Stimulated activated CD4-positive, alpha-beta T cell treated with anti-CD3 and anti-CD28 coated beads, Interleukin-12 subunit alpha, Interleukin-12 subunit beta, amount 100 ng/mL, for 48 hours (primary cell): ENCODE data around the gene ASB18.

ENCODE experiments used
- DNase-seq, 3 donors: peaks; one replicate each; pipeline ENCODE4 v3.0.0-alpha.2; 2020; ENCODE audit warnings: low read depth in 2 of 3, low spot score in 1 of 3

ASB18 gene

DNA sequence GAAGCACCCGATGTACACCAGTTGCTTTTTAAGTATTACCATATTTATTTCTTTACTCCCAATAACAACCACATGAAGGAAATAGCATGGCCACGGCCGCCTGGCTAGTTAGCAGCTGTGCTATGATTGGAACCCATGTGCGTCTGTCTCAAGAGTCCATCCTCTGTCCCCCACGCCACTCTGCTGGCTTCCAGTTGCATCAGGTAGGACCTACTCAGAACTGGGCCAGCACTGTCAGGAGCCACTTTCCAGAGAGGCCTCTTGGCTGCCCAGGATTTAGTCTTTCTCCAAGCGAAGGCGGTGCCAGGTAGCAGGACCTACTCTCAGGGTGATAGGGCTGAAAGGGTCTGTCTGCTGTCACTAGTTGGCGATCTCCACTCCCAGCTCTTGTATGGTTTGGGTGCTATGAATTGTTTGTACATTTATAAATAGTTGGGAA, 22.1 kb downstream of the ASB18 start:
- no peak for DNase-seq

DNA sequence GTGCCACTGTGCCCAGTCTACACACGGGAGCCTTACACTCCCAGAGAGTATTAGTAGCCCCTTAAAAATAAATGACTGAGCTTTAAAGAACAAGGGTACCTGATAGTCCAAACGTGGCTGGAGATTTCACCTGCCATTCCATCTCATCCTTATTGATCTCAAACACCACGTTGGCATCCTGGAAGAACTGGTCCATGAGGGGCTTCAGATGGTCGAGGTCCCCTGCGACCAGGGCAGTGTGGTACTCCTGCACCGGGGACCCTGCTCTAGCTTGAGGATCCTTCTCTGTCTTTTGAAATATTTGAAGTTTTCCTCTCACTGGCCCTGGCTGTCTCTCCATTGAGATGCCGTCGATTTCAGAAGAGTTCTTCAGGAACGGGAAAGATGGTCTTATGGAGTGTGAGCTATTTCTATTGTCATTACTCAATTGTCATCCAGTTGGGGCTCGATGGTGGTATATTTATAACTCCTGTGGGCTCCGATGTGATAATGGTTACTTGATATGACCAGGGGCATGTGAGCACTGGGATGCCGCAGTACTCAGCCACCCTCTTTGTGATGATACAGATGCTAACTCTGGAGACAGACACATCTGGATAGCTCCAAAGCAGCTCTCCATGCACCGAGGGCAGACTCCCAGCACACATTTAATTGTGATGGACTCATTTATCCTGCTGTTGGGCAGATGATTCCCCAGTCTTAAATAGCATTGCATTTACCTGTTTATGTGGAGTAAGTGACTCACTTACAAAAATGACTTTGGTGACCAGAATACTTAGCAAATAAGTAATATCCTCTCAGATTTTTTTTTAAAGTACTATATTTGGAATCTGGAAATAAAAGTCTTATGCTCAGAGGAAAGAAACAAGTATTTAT, 22.8 kb downstream of the ASB18 start:
- no peak for DNase-seq

DNA sequence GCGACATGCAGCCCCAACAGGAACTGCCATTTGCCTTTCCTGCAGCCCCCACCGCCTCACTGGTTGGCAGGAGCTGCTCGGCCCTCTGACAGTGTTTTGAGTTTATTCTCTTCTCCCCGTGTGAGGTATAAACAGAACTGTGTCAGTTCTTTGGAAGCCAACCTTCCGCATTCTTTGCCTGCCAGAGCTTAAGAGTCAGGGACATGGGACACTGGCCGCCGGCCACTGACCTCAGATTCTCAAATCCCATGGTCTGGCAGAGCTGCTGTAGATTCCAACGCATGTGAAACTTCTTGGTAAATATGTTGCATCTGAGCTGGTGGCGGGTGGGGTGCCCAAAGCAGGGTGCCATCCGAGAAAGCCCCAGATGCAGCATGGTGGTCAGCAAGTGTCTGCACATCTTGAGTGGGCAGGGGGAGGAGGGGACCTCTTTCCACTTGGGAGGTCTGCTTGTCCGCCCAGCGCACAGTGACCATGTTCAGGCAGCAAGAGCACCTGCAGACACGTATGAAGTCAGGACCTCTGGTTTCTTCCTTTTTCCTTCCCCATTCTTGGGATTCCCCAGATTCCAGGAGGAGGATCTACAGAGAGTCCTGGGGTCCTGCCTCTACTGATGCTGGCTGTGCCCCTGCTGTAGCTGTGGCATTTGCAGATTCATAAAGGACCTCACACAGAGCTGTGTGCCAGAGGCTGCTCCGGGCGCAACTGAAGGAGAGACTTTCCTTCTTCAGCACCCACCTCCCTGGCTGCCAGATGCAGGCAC, 23.8 kb downstream of the ASB18 start:
- no peak for DNase-seq

DNA sequence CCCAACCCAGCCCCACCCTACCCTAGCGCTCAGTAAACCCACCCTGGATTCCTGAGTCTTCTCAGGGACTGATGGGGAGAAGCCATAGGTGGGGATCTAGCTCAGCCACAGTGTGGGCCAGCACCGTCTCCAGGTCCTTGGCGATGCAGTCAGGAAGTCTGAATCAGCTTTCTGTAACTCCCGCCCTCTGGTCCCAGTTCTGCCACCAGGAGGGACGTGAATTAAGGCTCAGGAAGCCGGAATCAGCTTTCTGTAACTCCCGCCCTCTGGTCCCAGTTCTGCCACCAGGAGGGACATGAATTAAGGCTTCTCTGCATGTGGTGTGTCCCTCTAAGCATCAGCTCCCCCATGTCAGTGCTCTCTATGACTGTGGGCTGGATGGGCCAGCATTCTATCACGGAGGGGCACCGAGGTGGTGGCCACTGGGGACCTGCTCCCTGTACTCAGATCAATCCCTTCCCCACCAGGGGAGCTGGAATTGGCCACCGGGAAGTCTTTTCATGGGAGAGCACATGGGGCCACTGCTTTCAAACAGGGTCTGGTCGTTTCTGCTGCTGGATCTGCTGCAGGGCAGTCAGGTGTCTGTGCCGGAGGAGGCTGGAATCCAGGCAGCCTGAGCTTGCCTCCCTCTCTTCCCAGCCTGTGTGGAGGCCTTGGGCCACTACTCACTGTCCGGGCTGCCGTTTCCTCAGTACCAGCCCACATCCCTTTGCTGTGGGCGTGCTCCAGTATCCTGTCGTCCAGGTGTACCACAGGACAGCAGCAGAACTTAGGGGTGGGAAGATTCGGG, 24.7 kb downstream of the ASB18 start:
- no peak for DNase-seq

DNA sequence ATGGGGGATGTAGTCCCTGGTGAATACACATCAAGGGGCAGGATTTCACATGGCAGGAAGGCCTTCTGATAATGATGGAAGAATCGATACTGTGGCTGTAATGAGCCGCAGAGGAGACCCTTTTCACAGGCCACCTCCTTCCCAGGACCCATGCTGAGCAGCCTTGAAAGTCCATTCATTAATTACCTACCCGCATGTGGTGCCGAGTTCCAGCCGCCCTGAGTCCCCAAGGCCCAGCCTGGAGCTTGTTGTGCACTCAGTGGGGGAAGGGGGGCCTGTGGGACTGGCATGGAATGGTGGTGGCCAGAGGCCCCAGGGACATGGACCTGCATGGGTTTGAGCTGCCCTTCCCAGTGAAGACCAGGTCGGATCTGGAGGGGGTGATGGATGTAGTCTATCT, 25.5 kb downstream of the ASB18 start:
- no peak for DNase-seq

DNA sequence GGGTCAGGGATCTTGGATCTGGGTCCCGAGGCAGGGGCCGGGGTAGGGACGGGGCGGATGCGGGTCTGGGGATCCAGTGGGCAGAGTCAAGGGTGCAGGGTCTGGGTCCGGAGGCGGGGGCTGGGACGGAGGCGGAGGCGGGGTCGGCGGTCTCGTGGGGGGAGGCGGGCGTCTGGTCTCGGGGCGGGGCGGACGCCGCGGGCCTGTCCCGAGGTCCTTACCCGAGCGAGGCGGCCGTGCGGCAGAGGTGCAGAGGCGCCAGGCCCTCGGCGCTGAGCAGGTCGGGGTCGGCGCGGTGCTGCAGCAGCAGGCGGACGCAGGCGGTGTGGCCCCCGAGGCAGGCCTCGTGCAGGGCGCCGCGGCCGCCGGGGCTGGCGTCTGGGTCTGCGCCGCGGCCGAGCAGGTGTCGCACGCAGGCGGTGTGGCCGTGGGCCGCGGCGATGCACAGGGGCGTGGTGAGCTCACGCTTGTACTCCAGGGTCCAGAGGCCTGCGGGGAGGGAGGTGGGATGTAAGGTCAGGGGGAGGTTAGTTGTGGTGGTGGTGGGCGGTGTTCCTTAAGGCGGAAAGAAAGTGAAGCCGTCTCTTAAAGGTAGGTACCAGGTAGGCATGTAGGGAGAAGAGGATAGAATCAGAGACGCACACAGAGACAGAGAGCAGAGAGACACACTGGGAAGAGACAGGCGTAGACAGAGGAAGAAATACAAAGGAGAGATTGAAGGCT, 26.6 kb downstream of the ASB18 start:
- DNase-seq: no peak

DNA sequence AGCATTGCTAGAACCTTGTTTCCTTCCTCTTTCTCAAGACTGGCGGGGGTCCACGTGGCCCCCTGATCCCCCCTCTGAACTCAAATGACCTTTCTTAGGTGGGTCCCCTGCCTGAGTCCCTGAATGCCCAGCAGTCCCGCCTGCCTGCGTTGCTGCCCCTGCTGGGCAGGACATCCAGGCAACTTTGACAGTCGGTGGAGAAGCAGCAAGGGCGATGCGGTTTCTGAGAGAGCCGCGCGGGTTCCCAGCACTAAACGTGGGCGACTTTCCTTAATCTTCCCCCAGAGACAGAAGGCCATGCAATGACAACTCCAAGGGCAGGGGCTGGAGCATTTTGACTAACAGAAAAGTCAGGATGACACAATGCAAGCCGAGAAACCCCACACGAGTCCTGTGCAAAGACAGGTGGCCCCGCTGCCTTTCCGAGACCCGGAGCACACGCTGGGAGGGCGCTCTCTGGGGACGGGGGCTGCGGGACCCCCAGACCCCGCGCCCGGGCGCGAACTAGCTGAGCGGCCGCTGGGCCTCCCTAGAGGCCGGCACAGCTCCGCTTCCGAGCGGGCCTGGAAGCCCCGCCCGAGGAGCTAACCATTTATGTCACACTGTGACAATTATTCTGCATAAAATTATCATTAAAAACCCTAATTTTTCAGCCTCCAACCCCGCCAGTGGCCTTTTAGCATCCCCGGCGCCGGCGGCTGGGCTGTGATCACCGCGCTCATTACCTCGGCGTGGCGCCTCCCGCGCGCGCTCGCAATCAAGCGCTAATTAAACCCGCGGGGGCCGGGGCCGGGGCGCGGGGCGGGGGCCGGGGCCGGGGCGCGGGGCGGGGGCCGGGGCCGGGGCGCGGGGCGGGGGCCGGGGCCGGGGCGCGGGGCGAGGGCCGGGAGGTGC, 27.4 kb downstream of the ASB18 start:
- no peak for DNase-seq

DNA sequence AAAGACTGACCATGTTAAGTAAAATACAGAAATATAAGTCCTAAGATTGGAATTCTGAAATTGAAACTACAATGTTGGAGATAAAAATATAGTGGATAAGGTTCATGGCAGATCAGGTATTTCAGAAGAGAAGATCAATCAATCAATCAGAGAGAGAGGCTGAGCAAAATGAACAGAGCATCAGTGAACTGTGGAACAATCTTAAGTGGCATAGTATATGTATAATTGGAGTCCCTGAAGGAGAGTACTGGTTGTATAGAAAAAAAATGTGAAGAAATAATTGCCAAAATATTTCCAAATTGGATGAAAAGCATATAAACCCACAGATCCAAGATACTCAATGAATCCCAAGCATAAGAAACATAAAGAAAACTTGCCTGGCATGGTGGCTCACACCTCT, 35.0 kb downstream of the ASB18 start:
- DNase-seq: no peak

DNA sequence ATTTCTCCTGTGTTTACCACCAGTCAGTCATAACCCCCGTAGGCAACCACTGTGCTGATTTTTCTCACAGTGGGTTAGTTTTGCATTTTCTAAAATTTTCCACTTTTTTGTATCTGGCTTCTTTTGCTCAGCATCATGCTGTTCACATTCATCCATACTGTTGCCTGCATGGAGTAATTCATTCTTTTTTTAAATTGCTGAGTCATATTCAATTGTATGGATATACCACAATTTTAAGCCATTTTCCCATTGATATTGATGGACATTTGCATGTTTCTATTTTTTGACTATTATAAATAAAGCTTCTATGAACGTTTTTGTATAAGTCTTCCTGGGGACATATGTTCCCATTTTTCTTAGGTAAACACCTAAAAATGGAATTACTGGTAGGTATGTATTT, 40.5 kb downstream of the ASB18 start:
- DNase-seq: no peak

DNA sequence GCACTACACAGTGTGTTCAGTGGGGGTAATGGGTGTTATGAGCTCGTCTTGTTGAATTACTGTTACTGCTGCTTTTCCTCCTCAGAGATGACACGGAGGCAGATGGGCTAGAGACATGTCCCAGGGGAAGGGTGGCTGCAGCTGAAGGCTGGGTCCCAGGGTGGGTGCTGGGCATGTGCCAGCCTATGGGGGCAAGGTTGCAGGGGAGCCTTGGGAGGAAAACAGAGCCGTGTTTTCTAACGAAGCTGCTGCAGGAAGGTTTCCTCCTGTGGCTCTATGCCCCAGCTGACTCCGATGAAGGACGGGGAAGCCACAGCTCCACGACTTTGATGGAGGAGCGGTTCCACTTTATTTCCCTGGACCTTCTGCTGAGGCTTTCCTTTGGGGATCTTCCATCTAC, 42.4 kb downstream of the ASB18 start:
- no peak for DNase-seq

DNA sequence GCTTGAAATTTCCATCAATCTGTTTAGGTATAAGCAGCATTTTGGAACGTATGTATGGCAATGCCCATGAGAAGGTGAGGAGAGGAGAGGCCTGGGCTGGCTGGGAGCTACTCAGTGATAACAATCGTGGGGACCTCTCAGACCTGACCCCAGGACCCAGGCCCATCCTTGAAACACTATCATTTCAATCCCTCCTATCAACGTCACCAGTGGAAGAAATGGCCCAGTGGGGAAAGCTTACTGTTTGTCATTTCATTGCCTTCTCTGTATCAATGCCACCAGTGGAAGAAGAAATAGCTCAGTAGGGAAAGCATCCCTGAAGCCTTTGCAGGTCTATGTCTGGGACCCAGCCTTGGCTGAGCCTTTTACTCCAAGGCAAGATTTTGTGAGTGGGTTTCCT, 44.8 kb downstream of the ASB18 start:
- DNase-seq: no peak

DNA sequence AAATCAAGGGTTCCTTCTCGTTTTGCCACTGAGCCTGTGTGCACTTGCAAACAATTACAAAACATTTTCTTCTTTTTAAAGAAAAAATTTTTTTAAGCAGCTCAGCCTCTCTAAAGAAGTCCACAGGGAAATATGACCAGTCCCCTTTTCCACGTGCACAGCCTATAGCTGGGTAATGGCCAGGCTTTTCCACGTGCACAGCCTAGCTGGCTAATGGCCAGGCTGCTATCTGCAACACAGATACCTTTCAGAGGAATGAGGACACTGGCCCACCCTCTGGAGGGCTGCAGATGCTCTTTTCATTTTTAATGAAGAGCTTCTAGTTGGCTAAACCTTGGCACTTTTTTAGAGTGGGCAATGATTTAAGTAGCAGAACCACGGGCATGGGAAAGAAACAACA, 46.3 kb downstream of the ASB18 start:
- DNase-seq: no peak

DNA sequence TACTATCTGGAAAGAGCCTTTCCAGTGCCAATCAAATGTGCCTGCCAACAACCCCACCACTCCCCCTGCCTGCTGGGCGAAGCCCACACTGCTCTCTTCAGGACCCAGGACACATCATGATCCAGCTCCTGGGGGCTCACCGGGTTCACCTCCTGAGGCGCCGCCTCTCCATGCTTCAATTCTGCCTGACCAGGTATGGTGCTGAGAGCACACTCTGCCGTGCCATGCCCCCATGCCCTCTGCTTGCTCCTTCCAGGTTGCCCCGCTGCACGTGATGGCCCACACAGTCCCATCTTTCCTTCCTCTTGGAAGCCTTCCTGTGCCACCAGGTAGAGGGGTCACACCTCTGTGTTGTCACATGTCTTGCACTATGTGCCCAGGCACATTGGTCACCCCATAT, 47.5 kb downstream of the ASB18 start:
- DNase-seq: no peak

DNA sequence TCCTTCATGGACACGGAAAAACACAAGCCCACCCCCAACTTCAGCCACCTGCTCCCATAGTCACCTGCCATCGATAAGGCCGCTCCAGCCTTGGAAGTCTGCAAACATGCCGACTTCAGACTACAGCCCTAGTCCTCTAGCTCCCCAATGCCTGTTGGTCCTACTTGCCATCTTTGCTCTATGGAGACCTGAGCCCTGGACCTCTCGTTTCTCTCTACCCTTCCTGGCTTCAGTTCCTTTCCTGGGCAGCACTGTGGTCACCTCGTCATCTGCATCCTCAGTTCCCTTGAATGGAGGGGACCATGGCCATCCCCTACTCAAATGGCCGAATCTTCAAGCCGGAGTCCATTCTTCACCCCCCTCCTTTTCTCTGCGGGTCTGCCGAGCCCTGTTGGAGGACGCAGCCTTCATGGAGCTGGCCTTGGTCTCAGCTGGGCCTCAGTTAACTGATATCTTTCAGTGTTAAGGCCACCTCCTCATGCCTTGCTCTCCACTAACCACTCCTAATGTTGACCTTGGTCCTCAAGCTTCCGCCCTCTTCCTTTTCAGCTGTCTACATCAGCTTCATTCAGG, 48.4 kb downstream of the ASB18 start:
- no peak for DNase-seq

DNA sequence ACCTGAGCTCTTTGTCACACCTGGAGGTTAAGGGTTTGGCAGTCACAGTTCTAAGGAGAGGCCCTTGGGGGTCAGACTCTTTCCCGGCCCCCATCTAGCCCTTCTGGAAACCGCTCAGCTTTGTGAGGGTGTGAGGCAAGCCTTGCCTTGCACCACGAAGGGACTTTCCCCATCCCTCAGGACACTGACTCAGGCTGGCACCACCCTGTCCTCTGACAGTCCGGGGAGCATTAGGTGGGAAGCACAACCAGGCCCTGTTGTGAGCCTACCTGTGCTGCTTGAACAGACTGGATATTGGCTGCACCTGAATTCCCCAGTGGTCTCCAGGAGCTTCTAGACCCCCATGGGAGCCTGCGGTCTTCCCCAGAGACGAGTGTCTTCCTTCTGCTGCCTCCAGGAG, 49.0 kb downstream of the ASB18 start:
- no peak for DNase-seq

DNA sequence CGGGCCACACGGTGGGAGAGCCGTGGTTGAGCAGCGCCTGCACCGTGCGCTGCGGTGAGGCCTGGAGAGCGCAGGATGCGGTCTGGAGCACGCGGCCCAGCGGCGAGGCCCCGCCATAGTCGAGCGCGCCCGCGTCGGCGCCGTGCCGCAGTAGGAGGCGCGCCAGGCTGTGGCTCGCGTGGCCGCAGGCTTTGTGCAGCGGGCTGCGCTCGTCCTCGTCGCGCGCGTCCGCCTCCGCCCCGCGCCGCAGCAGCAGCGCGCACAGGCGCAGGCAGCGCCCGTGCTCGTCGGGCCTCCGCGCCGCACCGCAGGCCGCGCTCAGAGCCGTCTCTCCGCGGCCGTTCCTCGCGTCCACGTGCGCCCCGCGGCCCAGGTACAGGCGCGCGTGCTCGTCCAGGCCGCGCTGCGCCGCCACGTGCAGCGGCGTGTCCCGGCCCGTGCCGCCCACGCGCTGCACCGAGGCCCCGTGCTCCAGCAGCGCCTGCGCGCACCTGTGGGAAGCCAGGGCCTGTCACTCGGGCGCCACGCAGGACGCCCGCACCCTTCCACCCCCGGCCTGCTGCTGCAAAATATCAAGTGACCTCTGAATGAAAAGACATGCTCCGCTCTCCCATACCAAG, 49.7 kb downstream of the ASB18 start:
- DNase-seq: no peak

DNA sequence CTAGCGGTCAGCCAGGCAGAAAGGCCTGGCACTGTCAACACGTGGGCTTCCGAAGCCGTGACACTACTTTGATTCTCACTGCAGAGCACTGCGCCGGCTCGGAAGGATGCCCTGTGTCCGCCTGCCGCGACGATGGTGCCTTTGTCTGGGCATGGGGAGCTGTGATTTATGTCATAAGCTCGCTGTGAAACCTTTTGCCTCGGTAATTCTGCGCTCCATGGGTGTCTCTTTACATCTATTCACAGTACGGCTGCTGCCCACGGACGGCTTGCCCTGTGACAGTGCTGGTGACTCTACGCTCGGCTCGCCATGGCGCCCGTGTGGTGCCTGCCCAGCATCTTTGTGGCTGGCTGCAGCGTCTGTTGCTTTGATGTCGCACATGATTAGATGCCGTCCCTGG, 52.9 kb downstream of the ASB18 start:
- DNase-seq: no peak

DNA sequence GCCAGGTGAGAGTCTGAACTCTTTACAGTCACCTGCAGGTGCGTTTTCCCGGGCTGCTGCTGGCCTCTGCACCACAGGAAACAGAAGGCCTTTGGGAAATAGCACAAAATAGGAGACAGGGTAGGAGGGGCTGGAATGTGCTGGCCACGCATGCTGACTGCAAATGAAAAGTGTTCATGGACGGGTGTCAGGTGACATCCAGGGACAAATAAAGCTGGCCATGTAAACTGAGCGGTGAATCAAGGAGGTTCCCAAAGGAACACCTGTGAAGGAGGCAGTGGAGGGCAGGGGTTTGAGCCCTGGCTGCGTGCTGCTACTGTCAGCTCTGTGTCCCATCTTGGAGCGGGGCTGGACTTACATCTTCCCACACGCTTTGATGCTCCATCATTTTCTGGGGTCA, 53.7 kb downstream of the ASB18 start:
- DNase-seq: no peak

DNA sequence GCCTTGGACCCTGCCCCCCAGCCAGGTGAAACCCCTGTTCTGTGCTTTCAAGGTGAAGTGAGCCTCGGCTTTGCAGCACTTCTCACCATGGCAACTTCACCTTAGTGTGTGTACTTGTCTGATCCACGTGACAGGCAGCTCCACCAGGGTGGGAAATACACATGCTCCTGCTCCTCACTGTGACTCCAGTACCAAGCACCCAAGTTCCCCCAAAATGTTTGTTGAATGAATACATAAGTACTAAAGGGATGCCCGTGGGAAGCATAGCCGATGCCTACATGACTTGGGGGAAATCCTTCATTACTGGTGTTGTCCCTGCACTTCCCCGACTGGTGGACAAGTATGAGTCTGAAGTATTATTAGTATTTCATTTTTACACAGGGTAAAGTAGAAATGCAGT, 54.2 kb downstream of the ASB18 start:
- no peak for DNase-seq
